ENCODE measurements around the gene SLAIN1.

SLAIN1 gene

DNA sequence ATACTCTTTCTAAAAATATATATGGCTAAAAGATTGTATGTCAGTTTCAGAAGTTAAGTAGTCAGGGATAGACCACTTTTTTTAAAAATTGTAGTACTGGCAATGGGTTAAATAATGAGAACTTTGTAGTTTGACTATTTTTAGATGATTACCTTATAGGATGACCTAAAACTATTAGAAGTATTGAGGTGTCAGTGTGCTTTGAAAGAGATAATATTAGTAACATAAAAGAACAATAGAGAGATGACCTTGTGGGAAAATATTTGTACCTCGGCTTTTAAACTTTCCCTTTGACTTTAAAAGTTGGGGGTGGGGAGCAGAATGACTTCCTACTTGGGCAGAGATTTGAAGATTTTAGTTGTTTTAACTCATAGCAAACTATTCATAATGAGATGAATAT, 48.3 kb downstream of the SLAIN1 start:
- no peak overlapping the region for H3K4me3 ChIP-seq (replicated peaks in 1 of 2; ENCODE audit: low read depth in 2 of 2, low read length in 2 of 2)
- TF ChIP-seq, protein P1, sequence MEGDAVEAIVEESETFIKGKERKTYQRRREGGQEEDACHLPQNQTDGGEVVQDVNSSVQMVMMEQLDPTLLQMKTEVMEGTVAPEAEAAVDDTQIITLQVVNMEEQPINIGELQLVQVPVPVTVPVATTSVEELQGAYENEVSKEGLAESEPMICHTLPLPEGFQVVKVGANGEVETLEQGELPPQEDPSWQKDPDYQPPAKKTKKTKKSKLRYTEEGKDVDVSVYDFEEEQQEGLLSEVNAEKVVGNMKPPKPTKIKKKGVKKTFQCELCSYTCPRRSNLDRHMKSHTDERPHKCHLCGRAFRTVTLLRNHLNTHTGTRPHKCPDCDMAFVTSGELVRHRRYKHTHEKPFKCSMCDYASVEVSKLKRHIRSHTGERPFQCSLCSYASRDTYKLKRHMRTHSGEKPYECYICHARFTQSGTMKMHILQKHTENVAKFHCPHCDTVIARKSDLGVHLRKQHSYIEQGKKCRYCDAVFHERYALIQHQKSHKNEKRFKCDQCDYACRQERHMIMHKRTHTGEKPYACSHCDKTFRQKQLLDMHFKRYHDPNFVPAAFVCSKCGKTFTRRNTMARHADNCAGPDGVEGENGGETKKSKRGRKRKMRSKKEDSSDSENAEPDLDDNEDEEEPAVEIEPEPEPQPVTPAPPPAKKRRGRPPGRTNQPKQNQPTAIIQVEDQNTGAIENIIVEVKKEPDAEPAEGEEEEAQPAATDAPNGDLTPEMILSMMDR (IDR thresholded peaks at IDR 0.05; ENCODE audit: low read depth, low read length), result no peak
- no peak for DNase-seq (ENCODE audit: low read depth in 2 of 2)

DNA sequence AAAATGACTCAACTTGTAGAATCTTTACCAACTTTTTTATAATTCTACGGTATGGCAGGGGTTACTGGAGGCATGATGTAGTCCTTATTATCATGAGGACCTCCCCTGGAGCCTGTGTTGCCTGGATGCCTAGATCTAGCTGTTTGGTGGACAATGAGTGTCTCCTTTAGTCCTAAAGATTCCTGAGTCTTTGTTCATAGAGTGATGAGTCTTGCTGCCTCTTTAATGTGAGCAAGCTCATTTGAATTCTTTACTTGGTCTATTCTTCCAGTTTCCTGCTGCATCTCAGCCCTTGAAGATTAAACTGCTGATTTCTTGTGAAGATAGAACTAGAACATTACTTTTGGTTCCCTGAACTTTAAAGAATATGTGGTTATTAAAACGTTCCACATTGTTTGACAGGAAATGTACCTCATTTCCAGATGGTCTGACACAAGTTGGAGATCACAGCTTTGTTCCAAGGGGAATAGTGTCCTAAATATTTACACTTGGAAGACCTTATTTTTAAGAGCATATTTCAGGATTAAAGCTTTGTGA, 51.9 kb downstream of the SLAIN1 start:
- TF ChIP-seq, protein P1 (IDR thresholded peaks at IDR 0.05; ENCODE audit: low read depth, low read length), result no peak
- peak in 1 of 2 donors; percentile 5 for DNase-seq (ENCODE audit: low read depth in 2 of 2)

DNA sequence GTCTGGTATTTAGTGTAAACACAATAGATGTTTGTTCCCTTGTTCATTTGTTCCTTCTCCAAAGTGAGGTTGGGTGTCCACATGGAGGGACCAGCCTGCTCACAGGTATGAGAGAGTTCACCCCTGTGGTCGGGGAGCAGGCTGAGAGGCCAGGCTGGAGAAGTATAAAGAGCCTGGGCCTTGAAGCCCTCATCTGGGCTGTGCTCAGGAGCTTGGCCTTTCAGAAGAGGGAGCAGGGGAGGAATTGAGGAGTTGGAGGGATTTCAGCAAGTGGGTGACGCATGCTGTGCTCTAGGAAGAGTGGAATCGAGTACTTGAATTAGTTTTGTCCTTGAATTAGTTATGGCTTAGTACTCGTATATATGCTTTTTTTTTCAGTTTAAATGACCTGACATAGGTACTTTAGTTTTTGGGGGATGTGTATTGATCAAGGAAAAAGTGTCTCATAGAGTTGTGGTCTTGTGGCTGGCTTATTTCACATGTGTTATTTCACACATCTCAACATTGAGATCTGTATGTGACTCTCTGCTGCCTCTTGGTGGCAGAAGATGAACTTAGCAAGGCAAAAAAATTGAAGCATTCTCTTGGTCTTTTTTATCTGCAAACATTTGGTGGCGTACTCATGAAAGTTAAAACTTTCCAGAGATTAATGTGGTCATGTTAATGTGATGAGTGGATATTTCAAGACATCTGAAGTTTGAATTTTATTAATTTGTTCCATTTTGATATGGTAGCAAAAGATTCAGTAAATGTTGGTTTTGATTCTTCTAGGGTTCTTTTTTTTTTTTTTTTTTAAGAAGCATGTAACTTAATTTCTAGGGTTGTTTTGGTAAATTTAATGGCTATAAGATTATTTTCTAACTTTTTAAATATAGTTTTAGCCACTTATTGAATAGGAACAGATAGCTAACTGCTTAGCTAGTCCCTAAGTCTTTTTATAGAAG, 54.3 kb downstream of the SLAIN1 start:
- TF ChIP-seq, protein P1 (IDR thresholded peaks at IDR 0.05; ENCODE audit: low read depth, low read length), result peak; percentile 73
- H3K4me3 ChIP-seq (replicated peaks in 1 of 2; ENCODE audit: low read depth in 2 of 2, low read length in 2 of 2), result no peak overlapping the region
- peak; percentile 63 to 70 for DNase-seq (ENCODE audit: low read depth in 2 of 2)

More for the DNA sequence above, 51.9 kb downstream of the SLAIN1 start:
- no peak overlapping the region for H3K4me3 ChIP-seq (replicated peaks in 1 of 2; ENCODE audit: low read depth in 2 of 2, low read length in 2 of 2)

DNA sequence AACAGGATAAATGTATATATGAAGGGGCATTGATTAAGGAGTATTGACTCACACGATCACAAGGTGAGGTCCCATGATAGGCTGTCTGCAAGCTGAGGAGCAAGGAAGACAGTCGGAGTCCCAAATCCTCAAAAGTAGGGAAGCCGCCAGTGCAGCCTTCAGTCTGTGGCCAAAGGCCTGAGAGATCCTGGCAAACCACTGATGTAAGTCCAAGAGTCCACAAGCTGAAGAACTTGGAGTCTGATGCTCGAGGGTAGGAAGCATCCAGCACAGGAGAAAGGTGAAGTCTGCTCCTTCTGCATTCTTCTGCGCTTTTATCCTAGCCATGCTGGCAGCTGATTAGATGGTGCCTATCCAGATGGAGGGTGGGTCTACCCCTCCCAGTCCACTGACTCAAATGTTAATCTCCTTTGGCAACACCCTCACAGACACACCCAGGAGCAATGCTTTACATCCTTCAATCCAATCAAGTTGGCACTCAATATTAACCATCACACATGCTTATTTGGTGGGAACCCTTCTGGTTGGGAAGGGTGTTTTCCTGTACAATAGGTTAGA, 55.1 kb downstream of the SLAIN1 start:
- no peak overlapping the region for H3K4me3 ChIP-seq (replicated peaks in 1 of 2; ENCODE audit: low read depth in 2 of 2, low read length in 2 of 2)
- DNase-seq (ENCODE audit: low read depth in 2 of 2), result no peak
- TF ChIP-seq, protein P1 (IDR thresholded peaks at IDR 0.05; ENCODE audit: low read depth, low read length), result no peak

DNA sequence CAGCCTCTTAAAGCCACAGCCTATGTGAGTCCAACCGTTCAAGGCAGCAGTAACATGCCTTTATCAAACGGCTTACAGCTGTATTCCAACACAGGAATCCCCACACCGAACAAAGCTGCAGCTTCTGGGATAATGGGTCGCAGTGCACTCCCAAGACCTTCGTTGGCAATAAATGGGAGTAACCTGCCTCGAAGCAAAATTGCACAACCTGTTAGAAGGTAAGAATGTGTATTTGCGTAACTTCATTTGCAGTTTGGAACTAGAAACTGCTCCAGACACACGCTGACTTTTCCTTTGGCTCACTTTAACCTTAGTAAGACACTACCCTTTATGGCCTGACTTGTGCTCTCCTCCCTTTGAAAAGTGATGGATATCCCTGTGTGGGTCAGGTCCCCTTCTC, 63.4 kb downstream of the SLAIN1 start:
- H3K4me3 ChIP-seq (replicated peaks in 1 of 2; ENCODE audit: low read depth in 2 of 2, low read length in 2 of 2), result no peak overlapping the region

DNA sequence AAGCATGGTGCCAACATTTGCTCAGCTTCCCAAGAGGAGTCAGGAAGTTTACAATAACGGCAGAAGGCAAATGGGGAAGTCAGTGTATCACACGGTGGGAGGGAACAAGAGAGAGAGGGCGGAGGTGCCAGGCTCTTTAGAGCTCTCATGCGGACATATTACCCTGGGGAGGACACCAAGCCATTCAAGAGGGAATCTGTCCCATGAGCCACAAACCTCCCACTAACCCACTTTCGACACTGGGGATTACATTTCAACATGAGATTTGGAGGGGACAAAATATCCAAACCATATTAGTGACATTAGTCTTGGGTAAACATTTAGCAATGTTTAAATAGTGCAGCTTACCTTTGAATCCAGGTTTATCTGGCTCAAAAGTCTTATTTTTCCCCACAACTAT, 69.9 kb downstream of the SLAIN1 start:
- no peak overlapping the region for H3K4me3 ChIP-seq (replicated peaks in 1 of 2; ENCODE audit: low read depth in 2 of 2, low read length in 2 of 2)
- TF ChIP-seq, protein P1 (IDR thresholded peaks at IDR 0.05; ENCODE audit: low read depth, low read length), result no peak
- no peak for DNase-seq (ENCODE audit: low read depth in 2 of 2)

More for the DNA sequence above, 63.4 kb downstream of the SLAIN1 start:
- TF ChIP-seq, protein P1 (IDR thresholded peaks at IDR 0.05; ENCODE audit: low read depth, low read length), result no peak
- DNase-seq (ENCODE audit: low read depth in 2 of 2), result no peak

Measured in cardiac fibroblast (primary cell).